ENCODE data around the gene SQSTM1.

Gene SQSTM1

GRCh38 chr5:179878222-179879002 is 57.7 kb downstream of the SQSTM1 start:
- no peak overlapping the region for H3K4me3 ChIP-seq (ENCODE audit: low read length)
- TF ChIP-seq, protein P1, sequence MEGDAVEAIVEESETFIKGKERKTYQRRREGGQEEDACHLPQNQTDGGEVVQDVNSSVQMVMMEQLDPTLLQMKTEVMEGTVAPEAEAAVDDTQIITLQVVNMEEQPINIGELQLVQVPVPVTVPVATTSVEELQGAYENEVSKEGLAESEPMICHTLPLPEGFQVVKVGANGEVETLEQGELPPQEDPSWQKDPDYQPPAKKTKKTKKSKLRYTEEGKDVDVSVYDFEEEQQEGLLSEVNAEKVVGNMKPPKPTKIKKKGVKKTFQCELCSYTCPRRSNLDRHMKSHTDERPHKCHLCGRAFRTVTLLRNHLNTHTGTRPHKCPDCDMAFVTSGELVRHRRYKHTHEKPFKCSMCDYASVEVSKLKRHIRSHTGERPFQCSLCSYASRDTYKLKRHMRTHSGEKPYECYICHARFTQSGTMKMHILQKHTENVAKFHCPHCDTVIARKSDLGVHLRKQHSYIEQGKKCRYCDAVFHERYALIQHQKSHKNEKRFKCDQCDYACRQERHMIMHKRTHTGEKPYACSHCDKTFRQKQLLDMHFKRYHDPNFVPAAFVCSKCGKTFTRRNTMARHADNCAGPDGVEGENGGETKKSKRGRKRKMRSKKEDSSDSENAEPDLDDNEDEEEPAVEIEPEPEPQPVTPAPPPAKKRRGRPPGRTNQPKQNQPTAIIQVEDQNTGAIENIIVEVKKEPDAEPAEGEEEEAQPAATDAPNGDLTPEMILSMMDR (conservative IDR thresholded peaks at IDR 0.05; ENCODE audit: low read length) = no peak
- DNase-seq (ENCODE audit: low read depth) = no peak

DNA sequence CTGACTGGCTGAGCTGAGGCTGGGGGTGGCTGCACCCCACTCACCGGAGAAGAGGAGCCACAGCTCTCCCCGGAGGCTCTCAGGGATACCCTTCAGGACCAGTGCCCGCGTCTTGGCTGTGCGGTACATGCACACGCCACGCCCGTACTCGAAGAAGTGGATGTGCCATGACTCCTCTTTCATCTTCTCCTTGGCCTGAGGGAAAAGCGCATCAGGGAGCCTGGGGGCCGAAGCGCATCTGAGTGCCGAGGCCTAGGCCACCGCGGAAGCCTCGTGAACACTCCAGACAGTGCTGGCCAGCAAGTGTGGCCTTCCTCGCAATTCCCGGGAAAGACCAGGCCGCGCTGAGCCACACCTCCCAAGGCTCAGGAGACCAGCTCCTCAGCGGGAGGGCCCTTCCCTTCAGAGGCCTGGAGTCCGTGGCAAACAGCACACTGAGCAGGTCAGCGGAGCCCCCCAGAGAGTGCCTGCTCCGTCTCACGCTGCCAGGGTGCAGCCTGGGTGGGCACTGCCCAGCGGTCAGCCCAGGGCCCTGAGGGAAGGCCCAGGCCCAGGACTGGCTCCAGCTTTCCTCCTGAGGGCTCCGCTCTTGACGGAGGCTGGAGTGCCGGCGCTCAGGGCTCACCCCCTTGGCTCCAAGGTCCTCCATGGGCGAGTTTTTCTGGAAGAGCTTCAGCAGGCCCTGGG is 58.4 kb downstream of the SQSTM1 start:
- DNase-seq (ENCODE audit: low read depth) = no peak
- no peak overlapping the region for H3K4me3 ChIP-seq (ENCODE audit: low read length)
- TF ChIP-seq, protein P1 (conservative IDR thresholded peaks at IDR 0.05; ENCODE audit: low read length) = no peak

GRCh38 chr5:179879690-179880010 is 58.9 kb downstream of the SQSTM1 start:
- no peak for DNase-seq (ENCODE audit: low read depth)
- no peak overlapping the region for H3K4me3 ChIP-seq (ENCODE audit: low read length)
- TF ChIP-seq, protein P1 (conservative IDR thresholded peaks at IDR 0.05; ENCODE audit: low read length) = no peak

GRCh38 chr5:179880066-179880650 is 59.5 kb downstream of the SQSTM1 start:
- TF ChIP-seq, protein P1 (conservative IDR thresholded peaks at IDR 0.05; ENCODE audit: low read length) = no peak
- H3K4me3 ChIP-seq (ENCODE audit: low read length) = no peak overlapping the region
- DNase-seq (ENCODE audit: low read depth) = no peak

- no peak overlapping the region for H3K4me3 ChIP-seq (ENCODE audit: low read length)
- TF ChIP-seq, protein P1 (conservative IDR thresholded peaks at IDR 0.05; ENCODE audit: low read length) = no peak
- no peak for DNase-seq (ENCODE audit: low read depth)
Measured at GRCh38 chr5:179880848-179881590, 60.3 kb downstream of the SQSTM1 start.

DNA sequence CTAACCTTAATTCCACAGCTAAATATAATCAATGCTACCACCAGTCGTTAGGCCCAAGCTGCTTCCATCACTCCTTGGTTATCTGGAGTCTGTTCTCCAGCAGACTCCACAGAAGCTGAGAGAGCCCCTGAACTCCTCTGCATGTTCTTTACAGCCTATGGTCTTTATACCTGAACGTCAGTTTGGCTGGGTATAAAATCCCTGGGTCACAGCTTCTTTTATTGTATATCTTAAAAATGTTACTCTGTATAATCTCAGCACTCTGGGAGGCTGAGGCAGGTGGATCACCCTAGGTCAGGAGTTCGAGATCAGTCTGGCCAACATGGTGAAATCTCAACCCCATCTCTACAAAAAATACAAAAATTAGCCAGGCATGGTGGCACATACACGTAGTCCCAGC is 61.6 kb downstream of the SQSTM1 start:
- no peak overlapping the region for H3K4me3 ChIP-seq (ENCODE audit: low read length)
- DNase-seq (ENCODE audit: low read depth) = no peak
- TF ChIP-seq, protein P1 (conservative IDR thresholded peaks at IDR 0.05; ENCODE audit: low read length) = no peak
